PC-3 (cell line): ENCODE data around the gene APOL2.

Source experiments
- EZH2 ChIP-seq: fragments of 300-600 bp; sonication (generic); IDR thresholded peaks from one replicate; pipeline ENCODE4 v1.6.1; 2017; ENCODE audit warnings: antibody characterized with exemption, mild to moderate bottlenecking, low read length; ENCODE audit not compliant: unreplicated experiment
- TF ChIP-seq, protein P1 (sequence below): fragments of 300-600 bp; sonication (generic); conservative IDR thresholded peaks from 2 replicates; pipeline ENCODE4 v1.5.1; 2017; ENCODE audit warnings: antibody characterized with exemption, low read depth, mild to moderate bottlenecking, low read length

GRCh38 chr22:36182857-36183256 is 56.5 kb downstream of the APOL2 start:
- TF ChIP-seq, protein P1, sequence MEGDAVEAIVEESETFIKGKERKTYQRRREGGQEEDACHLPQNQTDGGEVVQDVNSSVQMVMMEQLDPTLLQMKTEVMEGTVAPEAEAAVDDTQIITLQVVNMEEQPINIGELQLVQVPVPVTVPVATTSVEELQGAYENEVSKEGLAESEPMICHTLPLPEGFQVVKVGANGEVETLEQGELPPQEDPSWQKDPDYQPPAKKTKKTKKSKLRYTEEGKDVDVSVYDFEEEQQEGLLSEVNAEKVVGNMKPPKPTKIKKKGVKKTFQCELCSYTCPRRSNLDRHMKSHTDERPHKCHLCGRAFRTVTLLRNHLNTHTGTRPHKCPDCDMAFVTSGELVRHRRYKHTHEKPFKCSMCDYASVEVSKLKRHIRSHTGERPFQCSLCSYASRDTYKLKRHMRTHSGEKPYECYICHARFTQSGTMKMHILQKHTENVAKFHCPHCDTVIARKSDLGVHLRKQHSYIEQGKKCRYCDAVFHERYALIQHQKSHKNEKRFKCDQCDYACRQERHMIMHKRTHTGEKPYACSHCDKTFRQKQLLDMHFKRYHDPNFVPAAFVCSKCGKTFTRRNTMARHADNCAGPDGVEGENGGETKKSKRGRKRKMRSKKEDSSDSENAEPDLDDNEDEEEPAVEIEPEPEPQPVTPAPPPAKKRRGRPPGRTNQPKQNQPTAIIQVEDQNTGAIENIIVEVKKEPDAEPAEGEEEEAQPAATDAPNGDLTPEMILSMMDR: no peak
- no peak for TF ChIP-seq EZH2
